Testis (tissue), 3 donors: ENCODE results near the gene ZNF277. TPM values are rescaled to one million over a fixed set of nuclear protein-coding genes. Genes with fewer than 3 reads are reported as not detected.

Source experiments
- DNase-seq: peaks from one replicate; pipeline ENCODE4 v3.0.0-alpha.2; 2019
- H3K27ac ChIP-seq, 2 donors: fragments of 200-600 bp; sonication (generic); one replicate each; pipeline ENCODE4 v1.5.1; 2019
- H3K27me3 ChIP-seq: fragments of 200-600 bp; sonication (generic); one replicate; pipeline ENCODE4 v1.5.1; 2019
- H3K36me3 ChIP-seq: fragments of 200-600 bp; sonication (generic); one replicate; pipeline ENCODE4 v1.5.1; 2017; ENCODE audit warnings: low read depth; ENCODE audit errors: missing control alignments
- H3K4me1 ChIP-seq: fragments of 200-600 bp; sonication (generic); one replicate; pipeline ENCODE4 v1.5.1; 2019
- H3K4me3 ChIP-seq, 2 donors: fragments of 200-600 bp; sonication (generic); one replicate each; pipeline ENCODE4 v1.5.1; 2017 to 2019
- H3K9me3 ChIP-seq: fragments of 200-600 bp; sonication (generic); one replicate; pipeline ENCODE4 v1.5.1; 2017
- CTCF ChIP-seq, 3 experiments: fragments of 450-650 bp in 2 of 3; fragments of 200-600 bp in 1 of 3; sonication (generic) in 1 of 3; IDR thresholded peaks; one replicate each; pipeline ENCODE4 v1.5.1; 2016 to 2019; ENCODE audit warnings: antibody characterized with exemption in 3 of 3, mild to moderate bottlenecking in 2 of 3, moderate library complexity in 1 of 3
- POLR2A ChIP-seq: fragments of 450-650 bp; IDR thresholded peaks from one replicate; pipeline ENCODE4 v1.6.1; 2017; ENCODE audit warnings: antibody characterized with exemption, mild to moderate bottlenecking, moderate library complexity
- WGBS, 2 donors: methylation state at CpG; one replicate each; pipeline ENCODE4 v1.1.5; 2018; 5-methylcytosine and 5-hydroxymethylcytosine counted together
- intact Hi-C: fragments of 100-400 bp; cut with DNase I; formaldehyde crosslinking; loops from one replicate; pipeline ENCODE4 v1.15.1; 2023; ENCODE audit warnings: low total_unique reads
- polyA plus RNA-seq: library from polyadenylated mRNA; stranded (reverse); fragments of 350-450 nt; fragmentation: Illumina TruSeq; extraction: RNeasy Lipid Tissue Mini Kit (QIAGEN cat#74804); gene quantifications from one replicate; pipeline ENCODE4 v1.2.3, GENCODE V29; 2014; ENCODE audit warnings: low read depth, low replicate concordance; ENCODE audit not compliant: insufficient read depth
- total RNA-seq, 2 donors: library from RNA; depleted of rRNA; stranded (reverse); fragments of >200 nt; gene quantifications; one replicate each; pipeline ENCODE4 v1.2.3, GENCODE V29; 2016

The ZNF277 gene
- total and polyA plus RNA-seq, 3 donors from 2014 or later, result 13.9 to 15.4 (median 14.6) TPM

GRCh38 chr7:112160771-112161150, 45.7 kb upstream of the ZNF277 start:
- Histone ChIP-seq H3K27me3 (no peaks in the 10 kb centered on the region), H3K4me1 (peaks cover 12% of the 10 kb centered on the region), H3K4me3 (no peak overlapping the region), H3K9me3 (no peaks in the 10 kb centered on the region), H3K27ac (peak overlapping the region in 1 of 2 donors; percentile 46), H3K36me3 (no peaks in the 10 kb centered on the region)
- TF ChIP-seq CTCF (IDR thresholded peaks at IDR 0.05) (no peak), POLR2A (no peak)
- intact Hi-C loops, result no loop called here
- DNase-seq, result no peak
- 66% methylated on average over 7 of the region's 7 CpGs for WGBS, 2 donors

- no peaks in the 10 kb centered on the region for H3K9me3 ChIP-seq
- H3K27ac ChIP-seq, result no peak overlapping the region
- 81 to 83% methylated on average over 3 of the region's 3 CpGs for WGBS, 2 donors
- intact Hi-C loops, result no loop called here
- no peaks in the 10 kb centered on the region for H3K27me3 ChIP-seq
- no peaks in the 10 kb centered on the region for H3K36me3 ChIP-seq
- H3K4me3 ChIP-seq, result no peak overlapping the region
- DNase-seq, result no peak
- H3K4me1 ChIP-seq, result peaks cover 12% of the 10 kb centered on the region
- TF ChIP-seq POLR2A, result no peak
- no peak for TF ChIP-seq CTCF (IDR thresholded peaks at IDR 0.05)
These were observed 45.0 kb upstream of the ZNF277 start for GRCh38 chr7:112161253-112162141.

DNA sequence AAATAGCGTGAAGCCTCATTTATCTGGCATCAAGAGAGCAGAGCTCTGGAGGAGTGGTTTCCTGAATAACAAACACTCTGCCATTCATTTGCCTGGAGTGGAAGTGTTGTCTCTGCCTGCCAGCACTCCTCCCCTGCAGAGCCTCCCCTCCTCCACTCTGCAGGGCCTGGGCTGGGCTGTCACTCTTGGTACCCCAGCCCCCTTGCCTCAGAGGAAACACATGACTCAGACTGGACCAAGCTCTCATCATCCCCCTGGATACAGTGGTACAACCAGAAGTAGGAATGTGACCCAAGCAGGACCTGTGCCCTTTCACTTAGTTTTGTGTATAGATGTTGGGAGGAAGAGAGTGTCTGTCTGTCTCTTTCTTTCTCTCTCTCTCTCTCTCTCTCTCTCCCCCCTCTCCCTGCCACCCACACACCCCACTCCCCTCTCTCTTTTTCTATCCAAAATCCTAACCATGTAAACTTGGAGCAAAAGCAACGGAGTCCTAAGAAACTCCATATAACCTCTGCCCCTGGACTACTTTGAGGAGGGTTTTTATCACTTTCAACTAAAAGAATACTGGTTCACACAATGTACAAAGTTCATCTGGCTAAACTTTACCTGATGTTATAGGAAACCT, 44.2 kb upstream of the ZNF277 start:
- H3K4me3 ChIP-seq, result no peak overlapping the region
- H3K27ac ChIP-seq, result peak overlapping the region in 1 of 2 donors; percentile 15
- 57 to 60% methylated on average over 2 of the region's 2 CpGs for WGBS, 2 donors
- H3K27me3 ChIP-seq, result no peaks in the 10 kb centered on the region
- intact Hi-C loops, result no loop called here
- no peaks in the 10 kb centered on the region for H3K9me3 ChIP-seq
- H3K4me1 ChIP-seq, result peaks cover 12% of the 10 kb centered on the region
- peak; percentile 22 for DNase-seq
- H3K36me3 ChIP-seq, result no peaks in the 10 kb centered on the region
- TF ChIP-seq CTCF (IDR thresholded peaks at IDR 0.05) (no peak), POLR2A (no peak)

GRCh38 chr7:112162784-112163506, 43.5 kb upstream of the ZNF277 start:
- Histone ChIP-seq H3K27me3 (no peaks in the 10 kb centered on the region), H3K9me3 (no peaks in the 10 kb centered on the region), H3K27ac (peak overlapping the region in 1 of 2 donors; percentile 15), H3K4me1 (peaks cover 12% of the 10 kb centered on the region), H3K36me3 (no peaks in the 10 kb centered on the region), H3K4me3 (no peak overlapping the region)
- WGBS, 2 donors, result 67 to 76% methylated on average over 6 of the region's 6 CpGs
- no peak for DNase-seq
- TF ChIP-seq CTCF (IDR thresholded peaks at IDR 0.05), result no peak
- intact Hi-C loops, result no loop called here
